H54 (cell line): ENCODE results near the gene CYP1A1.
"Not testable (repeated sequence)": the region's sequence is repeated elsewhere in the genome, so short reads cannot be mapped to it uniquely, and the experiment has no call there.

Experiments used
- DNase-seq: peaks from one replicate; pipeline ENCODE4 v3.0.0; 2011; ENCODE audit warnings: low spot score, mixed read lengths; ENCODE audit not compliant: insufficient read length
- FAIRE-seq: peaks from 3 replicates; lab custom pipeline; 2011; peaks lifted over from hg19 to GRCh38; lab: Jason Lieb, UNC
- POLR2A ChIP-seq: IDR thresholded peaks from 2 replicates; pipeline ENCODE4 v1.6.1; 2011; ENCODE audit warnings: low read depth, mild to moderate bottlenecking, low read length

Gene CYP1A1

GRCh38 chr15:74754593-74755215 is 29.4 kb upstream of the CYP1A1 start:
- DNase-seq (no peak), FAIRE-seq (no peak)
- TF ChIP-seq POLR2A: no peak

- DNase-seq: peak; percentile 56
- no peak for TF ChIP-seq POLR2A
- no peak for FAIRE-seq
Measured at GRCh38 chr15:74752531-74752930, 27.2 kb upstream of the CYP1A1 start.

GRCh38 chr15:74752011-74752410 is 26.7 kb upstream of the CYP1A1 start:
- DNase-seq (no peak), FAIRE-seq (no peak)
- no peak for TF ChIP-seq POLR2A

- no peak for TF ChIP-seq POLR2A
- DNase-seq (no peak), FAIRE-seq (no peak)
Measured at GRCh38 chr15:74750751-74751150, 25.4 kb upstream of the CYP1A1 start.

GRCh38 chr15:74749832-74750231 is 24.5 kb upstream of the CYP1A1 start:
- no peak for TF ChIP-seq POLR2A

GRCh38 chr15:74748322-74748946 is 23.1 kb upstream of the CYP1A1 start, which contains the start of gene CYP1A2:
TSS of gene CYP1A2 (plus strand) at chr15:74748845. CDS start at chr15:74749739, 894 bp downstream.
- FAIRE-seq (no peak), DNase-seq (no peak)
- no peak for TF ChIP-seq POLR2A

More at GRCh38 chr15:74749832-74750231, 24.5 kb upstream of the CYP1A1 start:
- DNase-seq: no peak
- FAIRE-seq: no peak

GRCh38 chr15:74746389-74746788 is 21.1 kb upstream of the CYP1A1 start:
- DNase-seq: no peak
- FAIRE-seq: no peak
- no peak for TF ChIP-seq POLR2A

- DNase-seq (no peak), FAIRE-seq (no peak)
- TF ChIP-seq POLR2A: no peak
Measured at GRCh38 chr15:74742422-74742821, 17.1 kb upstream of the CYP1A1 start.

- FAIRE-seq, DNase-seq: not testable (repeated sequence)
Measured at GRCh38 chr15:74738239-74738638, 12.9 kb upstream of the CYP1A1 start.

- TF ChIP-seq POLR2A: no peak
- no peak for DNase-seq
- FAIRE-seq: no peak
Measured at GRCh38 chr15:74735305-74735704, 10.0 kb upstream of the CYP1A1 start.

- DNase-seq (no peak), FAIRE-seq (no peak)
- no peak for TF ChIP-seq POLR2A
Measured at GRCh38 chr15:74733269-74733668, 7.9 kb upstream of the CYP1A1 start.

GRCh38 chr15:74732846-74733245 is 7.5 kb upstream of the CYP1A1 start:
- no peak for TF ChIP-seq POLR2A
- DNase-seq (no peak), FAIRE-seq (no peak)

GRCh38 chr15:74730619-74731316 is 5.4 kb upstream of the CYP1A1 start:
- DNase-seq: no peak
- no peak for FAIRE-seq

GRCh38 chr15:74729372-74729771 is 4.0 kb upstream of the CYP1A1 start:
- FAIRE-seq, DNase-seq: not testable (repeated sequence)

More at GRCh38 chr15:74730619-74731316, 5.4 kb upstream of the CYP1A1 start:
- no peak for TF ChIP-seq POLR2A

GRCh38 chr15:74728699-74729098 is 3.4 kb upstream of the CYP1A1 start:
- not testable (repeated sequence) for FAIRE-seq, DNase-seq
